Left forelimb (tissue), 1 donor: Measurements from ENCODE around the gene OSBPL1A.
"Not testable (repeated sequence)": the region's sequence is repeated elsewhere in the genome, so short reads cannot be mapped to it uniquely, and the experiment has no call there.

Experiments used
- DNase-seq: peaks from one replicate; pipeline ENCODE4 v3.0.0-alpha.2; 2018; ENCODE audit warnings: low spot score

Gene OSBPL1A

GRCh38 chr18:24397131-24397693 is 412 bp downstream of the OSBPL1A start:
- no peak for DNase-seq

DNA sequence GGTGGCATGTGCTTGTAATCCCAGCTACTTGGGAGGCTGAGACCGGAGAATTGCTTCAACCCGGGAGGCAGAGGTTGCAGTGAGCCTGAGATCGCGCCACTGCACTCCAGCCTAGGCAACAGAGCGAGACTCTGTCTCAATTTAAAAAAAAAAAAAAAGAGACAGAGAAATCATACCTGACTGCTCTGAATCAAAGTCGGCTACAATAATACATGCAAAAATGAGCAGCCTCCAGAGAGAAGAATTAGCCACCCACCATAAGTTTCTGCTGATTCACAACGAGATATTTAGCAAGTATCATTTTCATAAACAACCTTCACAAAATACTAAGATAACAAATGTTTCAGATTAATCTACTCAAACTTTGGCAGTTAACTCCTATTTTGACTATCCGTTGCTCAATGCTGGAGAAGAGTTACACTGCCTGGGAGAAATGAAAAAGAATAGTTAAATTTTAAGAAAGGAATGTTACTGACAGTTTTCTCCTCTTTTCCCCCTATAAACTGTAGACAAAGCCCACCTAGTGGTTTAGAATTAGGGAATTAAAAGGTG is 1.5 kb downstream of the OSBPL1A start:
- DNase-seq = no peak

- DNase-seq = no peak
Observed at GRCh38 chr18:24395049-24395795, 2.4 kb downstream of the OSBPL1A start.

- DNase-seq = no peak
Observed at GRCh38 chr18:24388957-24389356, 8.7 kb downstream of the OSBPL1A start.

DNA sequence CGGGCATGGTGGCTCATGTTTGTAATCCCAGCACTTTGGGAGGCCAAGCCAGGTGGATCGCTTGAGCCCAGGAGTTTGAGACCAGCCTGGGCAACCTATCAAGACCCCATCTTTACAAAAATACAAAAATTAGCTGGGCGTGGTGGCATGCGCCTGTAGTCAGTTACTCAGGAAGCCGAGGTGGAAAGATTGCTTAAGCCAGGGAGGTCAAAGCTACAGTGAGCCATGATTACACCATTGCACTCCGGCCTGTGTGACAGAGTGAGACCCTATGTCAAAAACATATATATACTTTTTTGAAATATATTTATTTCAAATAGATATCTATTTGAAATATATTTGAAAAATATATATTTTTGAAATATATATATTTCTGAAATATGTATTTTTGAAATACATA is 10.9 kb downstream of the OSBPL1A start:
- no peak for DNase-seq

- DNase-seq = no peak
Observed at GRCh38 chr18:24381126-24381525, 16.5 kb downstream of the OSBPL1A start.

- DNase-seq = no peak
Observed at GRCh38 chr18:24380163-24380747, 17.4 kb downstream of the OSBPL1A start.

DNA sequence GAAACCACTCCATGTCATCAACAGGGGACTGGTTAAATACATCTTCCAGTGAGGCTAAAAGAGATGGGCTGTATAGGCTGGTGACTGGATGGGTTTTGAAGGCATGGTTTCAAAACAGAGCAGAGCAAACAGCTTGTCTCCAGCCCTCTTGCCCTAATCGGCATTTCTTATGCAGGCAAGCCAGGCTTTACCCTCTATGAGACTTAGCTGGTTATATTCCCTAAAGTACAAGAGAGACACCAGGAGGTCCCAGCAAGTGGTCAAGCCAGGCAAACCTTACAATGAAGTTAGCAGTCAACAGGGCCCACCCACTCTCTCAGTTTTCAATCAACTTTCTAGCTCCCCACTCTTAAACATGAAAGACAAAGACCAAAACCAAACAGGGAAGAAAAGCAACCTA is 19.0 kb downstream of the OSBPL1A start:
- no peak for DNase-seq

GRCh38 chr18:24376531-24376930 is 21.1 kb downstream of the OSBPL1A start:
- not testable (repeated sequence) for DNase-seq

GRCh38 chr18:24373328-24373727 is 24.3 kb downstream of the OSBPL1A start:
- DNase-seq = no peak

DNA sequence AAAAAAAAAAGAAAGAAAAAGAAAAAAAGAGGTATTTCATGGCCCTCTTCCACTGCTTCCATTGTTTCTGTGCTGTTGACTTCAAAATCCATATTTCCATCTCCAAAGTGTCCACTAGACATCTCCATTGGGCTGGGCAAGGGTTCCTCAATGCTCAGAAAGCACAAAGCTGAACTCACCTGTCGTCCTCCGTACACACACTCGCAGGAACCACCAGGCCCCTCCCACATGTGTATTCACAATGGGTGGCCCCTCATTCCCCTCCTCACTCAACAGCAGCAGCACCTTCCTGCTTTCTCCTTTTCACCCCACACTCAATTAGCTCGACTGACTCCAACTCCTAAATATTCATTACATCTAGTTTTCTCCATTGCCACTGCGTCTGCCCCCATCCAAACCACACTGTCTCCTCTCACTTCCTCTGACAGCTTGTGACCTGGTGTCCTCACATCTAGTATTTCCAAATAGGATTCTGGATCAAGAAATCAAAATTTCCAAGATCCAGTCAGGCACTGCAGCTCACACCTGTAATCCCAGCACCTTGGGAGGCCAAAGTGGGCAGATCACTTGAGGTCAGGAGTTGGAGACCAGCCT is 25.2 kb downstream of the OSBPL1A start:
- no peak for DNase-seq

- DNase-seq = no peak
Observed at GRCh38 chr18:24370120-24370519, 27.5 kb downstream of the OSBPL1A start.

- DNase-seq = no peak
Observed at GRCh38 chr18:24369426-24369825, 28.2 kb downstream of the OSBPL1A start.

GRCh38 chr18:24368749-24369148 is 28.9 kb downstream of the OSBPL1A start:
- DNase-seq = no peak

DNA sequence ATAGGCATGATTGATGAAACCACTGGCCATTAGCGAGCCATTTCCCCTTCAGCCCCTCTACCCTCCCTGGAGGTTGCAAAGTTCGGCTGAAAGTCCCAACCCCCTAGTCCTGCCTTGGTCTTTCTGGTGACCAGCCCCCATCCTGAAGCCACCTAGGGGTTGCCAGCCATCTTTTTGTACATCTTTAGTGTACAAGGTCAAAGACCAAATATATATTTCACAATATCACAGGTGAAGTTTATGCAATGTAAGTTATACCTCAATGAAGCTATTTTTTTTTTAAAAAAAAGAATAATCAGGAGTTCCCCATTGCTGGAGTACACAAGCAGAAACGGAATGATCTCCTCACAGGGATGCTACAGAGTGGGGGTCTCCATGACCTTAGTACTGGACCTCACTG is 31.3 kb downstream of the OSBPL1A start:
- no peak for DNase-seq

DNA sequence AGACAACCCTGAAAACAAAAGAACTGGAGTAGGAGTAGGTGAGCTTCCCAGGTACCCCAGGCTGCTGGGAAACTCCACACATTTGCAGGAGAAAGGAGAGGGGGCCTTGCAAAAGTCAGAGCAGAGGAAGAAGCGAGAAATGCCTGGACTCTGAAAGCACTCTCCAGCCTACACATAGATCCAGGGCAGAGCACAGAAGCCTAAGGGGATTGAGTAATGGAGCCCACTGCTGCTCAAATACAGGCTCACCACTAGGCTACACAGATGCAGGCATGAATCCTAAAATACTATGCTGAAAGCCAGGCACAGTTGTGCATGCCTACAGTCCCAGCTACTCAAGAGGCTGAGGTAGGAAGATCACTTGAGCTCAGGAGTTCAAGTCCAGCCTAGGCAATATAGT is 33.4 kb downstream of the OSBPL1A start:
- DNase-seq = no peak

DNA sequence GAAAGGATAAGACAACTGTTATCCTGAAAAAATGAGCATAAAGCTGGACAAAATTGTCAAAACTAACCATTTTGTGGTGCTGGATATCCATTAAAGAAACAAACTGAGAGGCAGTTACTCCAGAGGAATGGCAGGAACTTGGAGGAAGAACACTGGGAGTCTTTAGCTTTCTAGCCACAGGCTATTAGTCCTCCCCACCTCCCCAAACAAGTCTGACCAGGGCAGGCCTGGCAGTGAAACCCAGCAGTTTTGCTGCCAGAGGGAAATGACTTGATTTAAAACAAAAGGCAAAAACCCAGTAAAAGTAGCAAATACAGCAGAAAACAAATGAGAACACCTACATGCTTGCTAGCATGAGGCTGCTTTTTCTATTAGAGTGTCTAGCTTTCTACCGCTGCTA is 34.9 kb downstream of the OSBPL1A start:
- DNase-seq = no peak

DNA sequence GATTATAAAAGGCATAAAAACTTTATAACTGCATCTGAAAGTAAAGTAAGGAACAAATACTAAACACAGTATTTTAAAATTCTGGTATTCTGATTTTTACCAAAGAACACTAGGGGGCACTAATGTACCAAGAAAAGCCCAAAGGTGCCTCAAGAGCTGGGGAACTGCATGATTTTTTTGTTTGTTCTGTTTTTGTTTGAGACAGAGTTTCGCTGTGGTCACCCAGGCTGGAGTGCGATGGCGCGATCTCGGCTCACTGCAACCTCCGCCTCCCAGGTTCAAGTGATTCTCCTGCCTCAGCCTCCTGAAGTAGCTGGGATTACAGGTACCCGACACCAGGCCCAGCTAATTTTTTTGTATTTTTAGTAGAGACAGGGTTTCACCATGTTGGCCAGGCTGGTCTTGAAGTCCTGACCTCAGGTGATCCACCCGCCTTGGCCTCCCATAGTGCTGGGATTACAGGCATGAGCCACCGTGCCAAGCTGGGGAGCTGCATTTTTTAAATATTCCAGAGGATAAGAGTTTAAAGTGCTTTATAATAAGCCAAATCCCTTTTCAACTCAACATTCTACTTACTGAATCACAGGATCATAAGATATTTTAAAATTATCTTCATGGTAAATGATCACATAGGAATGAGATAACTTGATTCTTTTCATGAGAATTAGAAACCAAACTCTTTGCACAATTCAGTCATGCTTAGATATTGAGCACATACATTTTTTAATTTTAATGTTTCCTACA is 37.7 kb downstream of the OSBPL1A start:
- DNase-seq = not testable (repeated sequence)

DNA sequence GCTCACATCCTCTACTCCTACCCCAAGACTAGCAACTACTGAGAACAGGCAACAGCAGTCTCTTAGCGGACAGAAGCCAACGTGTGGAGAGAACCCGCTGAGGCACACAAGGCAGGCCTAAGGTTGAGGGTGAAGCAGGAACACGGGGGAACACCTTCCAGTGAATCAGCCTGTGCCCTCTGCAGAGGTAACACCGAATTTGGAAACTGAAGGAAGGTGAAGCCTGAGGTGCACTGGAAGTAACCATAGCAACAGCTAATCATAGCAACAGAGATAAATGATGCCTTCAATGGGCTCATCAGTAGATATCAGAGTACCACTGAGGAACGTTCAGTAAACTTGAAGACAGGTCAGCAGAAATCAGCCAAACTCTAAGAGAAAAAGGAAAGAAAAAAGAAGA is 43.3 kb downstream of the OSBPL1A start:
- no peak for DNase-seq

DNA sequence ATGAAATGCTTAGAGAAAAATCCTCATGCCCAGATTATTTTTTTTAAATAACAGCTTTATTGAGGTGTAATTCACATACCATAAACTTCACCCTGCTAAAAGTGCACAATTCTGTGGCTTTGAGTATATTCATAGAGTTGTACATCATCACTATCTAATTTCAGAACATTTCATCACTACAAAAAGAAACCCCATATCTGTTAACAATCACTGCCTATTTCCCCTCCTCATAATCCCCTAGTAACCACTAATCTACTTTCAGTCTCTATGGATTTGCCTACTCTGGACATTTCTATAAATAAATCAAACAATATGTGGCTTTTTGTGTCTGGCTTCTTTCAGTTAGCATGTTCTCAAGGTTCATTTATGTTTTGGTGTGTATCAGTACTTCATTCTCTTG is 51.4 kb downstream of the OSBPL1A start:
- no peak for DNase-seq

- DNase-seq = no peak
Observed at GRCh38 chr18:24344509-24344908, 53.1 kb downstream of the OSBPL1A start.

- DNase-seq = no peak
Observed at GRCh38 chr18:24342347-24342746, 55.3 kb downstream of the OSBPL1A start.
